Panc1 (cell line): Measurements from ENCODE around the gene C22orf39.

Source experiments
- CTCF ChIP-seq: fragments of 450-650 bp; IDR thresholded peaks from 2 replicates; pipeline ENCODE4 v1.5.1; 2017; ENCODE audit warnings: mild to moderate bottlenecking
- POLR2AphosphoS5 ChIP-seq: IDR thresholded peaks from 2 replicates; pipeline ENCODE4 v1.6.1; 2012; ENCODE audit warnings: mild to moderate bottlenecking, low read depth, low read length, moderate library complexity
- REST ChIP-seq, 2 experiments: IDR thresholded peaks; 2 replicates each; pipeline ENCODE4 v1.6.1; 2011 to 2012; ENCODE audit warnings: low read depth in 2 of 2, control low read depth in 1 of 2, low read length in 1 of 2, mild to moderate bottlenecking in 1 of 2, moderate library complexity in 1 of 2; ENCODE audit not compliant: insufficient read depth in 1 of 2

GRCh38 chr22:19467912-19468311 is 20.4 kb upstream of the C22orf39 start:
- no peak for TF ChIP-seq POLR2AphosphoS5
- TF ChIP-seq CTCF, result no peak
- TF ChIP-seq REST (IDR thresholded peaks at IDR 0.05; ENCODE audit: insufficient read depth in 1 of 2, low read depth in 2 of 2, low read length in 1 of 2), result no peak
